Large intestine (tissue), 3 donors: ENCODE results near the gene DCTPP1. TPM values are rescaled to one million over a fixed set of nuclear protein-coding genes. Genes with fewer than 3 reads are reported as not detected.

Source experiments
- DNase-seq, 2 donors: peaks; one replicate each; pipeline versions ENCODE4 v3.0.0 to v3.0.0-alpha.2; 2013
- H3K27ac ChIP-seq: one replicate; pipeline ENCODE4 v1.5.1; 2013; ENCODE audit warnings: low read length
- H3K27me3 ChIP-seq: 2 replicates; pipeline ENCODE4 v1.6.1; 2013; ENCODE audit warnings: low read length; ENCODE audit not compliant: control insufficient read depth, insufficient read depth
- H3K36me3 ChIP-seq: 2 replicates; pipeline ENCODE4 v1.6.1; 2013; ENCODE audit warnings: low read length; ENCODE audit not compliant: control insufficient read depth, insufficient read depth
- H3K4me1 ChIP-seq: one replicate; pipeline ENCODE4 v1.6.1; 2013; ENCODE audit warnings: low read length; ENCODE audit not compliant: control insufficient read depth, insufficient read depth
- H3K4me3 ChIP-seq: one replicate; pipeline ENCODE4 v1.5.1; 2013; ENCODE audit warnings: low read length
- H3K9me3 ChIP-seq: one replicate; pipeline ENCODE4 v1.6.1; 2013; ENCODE audit warnings: mild to moderate bottlenecking, low read depth, low read length, moderate library complexity; ENCODE audit not compliant: control insufficient read depth
- WGBS: methylation state at CpG from one replicate; pipeline ENCODE4 v1.1.5; 2013; ENCODE audit warnings: low lambda C conversion rate; ENCODE audit not compliant: insufficient coverage; 5-methylcytosine and 5-hydroxymethylcytosine counted together
- polyA plus RNA-seq: library from polyadenylated mRNA; unstranded; fragments of 120-200 nt; gene quantifications from one replicate; pipeline ENCODE4 v1.2.1, GENCODE V29; 2013

The DCTPP1 gene
- polyA plus RNA-seq, 1 donor, result 41.6 TPM

GRCh38 chr16:30381291-30382041, 48.4 kb downstream of the DCTPP1 start:
- no peak overlapping the region for H3K4me3 ChIP-seq
- DNase-seq, result no peak
- WGBS, result no CpG with 5 or more reads among the region's 13 CpGs

GRCh38 chr16:30380803-30381208, 49.0 kb downstream of the DCTPP1 start:
- Histone ChIP-seq H3K27me3 (no peaks in the 10 kb centered on the region), H3K4me3 (no peak overlapping the region), H3K36me3 (peaks cover 2% of the 10 kb centered on the region), H3K27ac (no peak overlapping the region), H3K9me3 (no peaks in the 10 kb centered on the region), H3K4me1 (peaks cover 10% of the 10 kb centered on the region)
- DNase-seq, result no peak
- WGBS, result no CpG with 5 or more reads among the region's 6 CpGs

More at GRCh38 chr16:30381291-30382041, 48.4 kb downstream of the DCTPP1 start:
- H3K4me1 ChIP-seq, result peaks cover 10% of the 10 kb centered on the region
- no peaks in the 10 kb centered on the region for H3K9me3 ChIP-seq
- peaks cover 2% of the 10 kb centered on the region for H3K36me3 ChIP-seq
- no peak overlapping the region for H3K27ac ChIP-seq
- no peaks in the 10 kb centered on the region for H3K27me3 ChIP-seq

GRCh38 chr16:30380072-30380802, 49.6 kb downstream of the DCTPP1 start:
- DNase-seq, result no peak
- H3K9me3 ChIP-seq, result no peaks in the 10 kb centered on the region
- H3K36me3 ChIP-seq, result peaks cover 2% of the 10 kb centered on the region
- peaks cover 10% of the 10 kb centered on the region for H3K4me1 ChIP-seq
- H3K27me3 ChIP-seq, result no peaks in the 10 kb centered on the region
- no peak overlapping the region for H3K4me3 ChIP-seq
- WGBS, result no CpG with 5 or more reads among the region's 4 CpGs
- H3K27ac ChIP-seq, result no peak overlapping the region

GRCh38 chr16:30379158-30379783, 50.6 kb downstream of the DCTPP1 start:
- Histone ChIP-seq H3K4me3 (peak overlapping the region; percentile 51), H3K36me3 (peaks cover 2% of the 10 kb centered on the region), H3K27ac (peak overlapping the region; percentile 86), H3K27me3 (no peaks in the 10 kb centered on the region), H3K9me3 (no peaks in the 10 kb centered on the region), H3K4me1 (peaks cover 10% of the 10 kb centered on the region)
- WGBS, result 28% methylated on average over 2 of the region's 27 CpGs
- peak in 1 of 2 donors; percentile 3 for DNase-seq

GRCh38 chr16:30378236-30379157, 51.3 kb downstream of the DCTPP1 start:
- Histone ChIP-seq H3K27ac (peak overlapping the region; percentile 95), H3K27me3 (no peaks in the 10 kb centered on the region), H3K36me3 (peaks cover 2% of the 10 kb centered on the region), H3K9me3 (no peaks in the 10 kb centered on the region), H3K4me1 (peaks cover 10% of the 10 kb centered on the region), H3K4me3 (peak overlapping the region; percentile 65)
- DNase-seq, result peak; percentile 98
- WGBS, result no CpG with 5 or more reads among the region's 67 CpGs

- Histone ChIP-seq H3K4me3 (peak overlapping the region; percentile 65), H3K4me1 (peaks cover 10% of the 10 kb centered on the region), H3K36me3 (peaks cover 2% of the 10 kb centered on the region), H3K27ac (peak overlapping the region; percentile 95), H3K9me3 (no peaks in the 10 kb centered on the region), H3K27me3 (no peaks in the 10 kb centered on the region)
- no CpG with 5 or more reads among the region's 39 CpGs for WGBS
- peak; percentile 90 to 92 for DNase-seq
Measured at GRCh38 chr16:30377812-30378235, 52.0 kb downstream of the DCTPP1 start.

GRCh38 chr16:30377050-30377811, 52.6 kb downstream of the DCTPP1 start:
- no peak for DNase-seq

GRCh38 chr16:30376461-30376902, 53.3 kb downstream of the DCTPP1 start:
- H3K27ac ChIP-seq, result no peak overlapping the region
- H3K9me3 ChIP-seq, result no peaks in the 10 kb centered on the region
- no peaks in the 10 kb centered on the region for H3K27me3 ChIP-seq
- no peak for DNase-seq
- no peak overlapping the region for H3K4me3 ChIP-seq
- H3K36me3 ChIP-seq, result peaks cover 2% of the 10 kb centered on the region
- peaks cover 10% of the 10 kb centered on the region for H3K4me1 ChIP-seq
- WGBS, result no CpG with 5 or more reads among the region's 8 CpGs

More at GRCh38 chr16:30377050-30377811, 52.6 kb downstream of the DCTPP1 start:
- H3K27ac ChIP-seq, result peak overlapping the region; percentile 95
- no peaks in the 10 kb centered on the region for H3K27me3 ChIP-seq
- H3K4me3 ChIP-seq, result peak overlapping the region; percentile 65
- peaks cover 2% of the 10 kb centered on the region for H3K36me3 ChIP-seq
- no CpG with 5 or more reads among the region's 29 CpGs for WGBS
- H3K9me3 ChIP-seq, result no peaks in the 10 kb centered on the region
- peaks cover 10% of the 10 kb centered on the region for H3K4me1 ChIP-seq

DNA sequence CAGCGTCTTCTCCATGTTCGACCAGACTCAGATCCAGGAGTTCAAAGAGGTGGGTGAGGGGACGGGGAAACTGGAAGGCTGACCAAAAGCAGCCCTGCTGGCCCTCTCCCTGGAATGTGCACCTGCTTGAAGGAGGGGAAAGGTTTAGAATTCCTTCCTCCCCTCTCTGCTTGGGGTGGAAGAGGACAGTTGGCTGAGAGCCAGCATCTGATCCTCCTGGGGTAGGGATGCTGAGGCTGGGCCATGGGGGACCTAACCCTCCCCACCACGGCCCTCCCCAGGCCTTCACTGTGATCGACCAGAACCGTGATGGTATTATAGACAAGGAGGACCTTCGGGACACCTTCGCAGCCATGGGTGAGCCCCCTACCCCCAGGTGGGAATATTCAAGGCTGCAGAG, 54.0 kb downstream of the DCTPP1 start:
- H3K9me3 ChIP-seq, result no peaks in the 10 kb centered on the region
- H3K27me3 ChIP-seq, result no peaks in the 10 kb centered on the region
- H3K36me3 ChIP-seq, result peaks cover 2% of the 10 kb centered on the region
- H3K4me1 ChIP-seq, result peaks cover 10% of the 10 kb centered on the region
- no CpG with 5 or more reads among the region's 8 CpGs for WGBS
- DNase-seq, result peak in 1 of 2 donors; percentile 3
- H3K4me3 ChIP-seq, result no peak overlapping the region
- no peak overlapping the region for H3K27ac ChIP-seq
